ENCODE results near the gene EVX2. TPM values are rescaled to one million over a fixed set of nuclear protein-coding genes. Genes with fewer than 3 reads are reported as not detected.

Gene EVX2
- total RNA-seq, 2 donors from 2014 or later, result not detected

DNA sequence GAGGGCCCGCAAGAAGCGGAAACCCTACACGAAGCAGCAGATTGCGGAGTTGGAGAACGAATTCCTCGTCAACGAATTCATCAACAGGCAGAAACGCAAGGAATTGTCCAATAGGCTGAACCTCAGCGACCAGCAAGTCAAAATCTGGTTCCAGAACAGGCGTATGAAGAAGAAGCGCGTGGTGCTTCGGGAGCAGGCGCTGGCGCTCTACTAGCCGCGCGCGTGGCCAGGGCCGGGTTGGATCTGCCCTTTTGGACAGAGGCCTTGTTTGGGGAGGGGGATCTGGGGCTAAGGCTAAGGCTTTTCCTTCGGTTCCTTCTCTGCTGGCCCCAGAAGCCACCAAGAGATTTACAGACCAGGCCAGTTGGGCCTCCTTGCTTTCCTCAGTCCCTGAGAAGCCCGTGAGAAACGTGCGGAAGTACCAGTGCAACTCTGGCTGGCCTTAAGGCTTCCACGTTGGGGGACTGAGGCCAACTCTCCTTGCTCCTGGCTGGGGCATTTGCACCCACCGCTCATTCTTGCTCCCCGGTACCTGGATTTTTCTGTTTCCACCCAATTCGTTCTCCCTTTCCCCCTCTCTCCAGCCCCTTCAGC lies 16.9 kb upstream of the EVX2 start:
- Histone ChIP-seq H3K27me3 (peaks cover 66 to 92% of the 10 kb centered on the region in 2 donors), H3K27ac (no peak overlapping the region)
- no peak for DNase-seq (ENCODE audit: low spot score)

GRCh38 chr2:176099728-176100546 lies 16.2 kb upstream of the EVX2 start, which contains the start of gene HOXD12:
TSS of gene HOXD12 (plus strand) at chr2:176099795. CDS start at chr2:176099802, 7 bp downstream.
- Histone ChIP-seq H3K9me3 (no peaks in the 10 kb centered on the region), H3K27me3 (peaks cover 72 to 92% of the 10 kb centered on the region in 2 donors), H3K4me1 (peaks cover 0 to 44% of the 10 kb centered on the region in 2 donors), H3K4me3 (no peak within 1 kb of the TSS), H3K27ac (no peak within 1 kb of the TSS), H3K36me3 (no peaks in the 10 kb centered on the region)
- TF ChIP-seq CTCF (IDR thresholded peaks at IDR 0.05), result no peak
- no peak for DNase-seq (ENCODE audit: low spot score)

More for the DNA sequence above, 16.9 kb upstream of the EVX2 start:
- no peak for TF ChIP-seq CTCF (IDR thresholded peaks at IDR 0.05)
- Histone ChIP-seq H3K36me3 (no peaks in the 10 kb centered on the region), H3K9me3 (no peaks in the 10 kb centered on the region), H3K4me1 (peaks cover 0 to 45% of the 10 kb centered on the region in 2 donors), H3K4me3 (no peak overlapping the region)

DNA sequence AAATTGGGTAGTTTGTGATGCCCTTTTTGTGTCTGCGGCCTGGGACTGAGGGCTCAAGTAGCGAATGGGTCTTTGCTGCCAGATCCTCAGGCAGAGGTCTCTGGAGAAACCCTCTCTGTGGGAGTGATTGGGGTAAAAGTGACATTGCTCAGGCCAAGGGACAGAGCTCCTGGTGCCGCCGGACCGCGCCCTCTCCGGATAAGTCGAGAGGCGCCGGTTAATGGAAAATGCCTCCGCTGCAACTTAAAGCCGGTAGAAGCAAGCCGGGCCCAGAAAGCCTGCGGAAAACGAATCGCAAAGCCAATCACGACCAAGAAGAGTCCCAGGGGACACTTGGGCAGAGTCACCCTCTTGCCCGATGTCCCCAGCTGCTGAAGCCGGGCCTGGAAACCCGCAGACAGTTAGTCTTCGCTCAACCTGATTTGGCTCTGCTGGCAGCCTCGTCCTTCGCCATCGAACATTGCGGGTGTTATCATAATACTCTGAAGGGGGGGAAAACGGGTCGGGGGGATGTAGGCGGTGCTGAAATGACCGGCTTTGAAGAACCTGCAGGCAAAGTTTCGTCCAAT lies 15.5 kb upstream of the EVX2 start:
- no peak for DNase-seq (ENCODE audit: low spot score)
- no peak overlapping the region for H3K27ac ChIP-seq
- peaks cover 73 to 92% of the 10 kb centered on the region in 2 donors for H3K27me3 ChIP-seq
- no peak for TF ChIP-seq CTCF (IDR thresholded peaks at IDR 0.05)
- H3K4me1 ChIP-seq, result peaks cover 0 to 37% of the 10 kb centered on the region in 2 donors
- H3K9me3 ChIP-seq, result no peaks in the 10 kb centered on the region
- H3K4me3 ChIP-seq, result no peak overlapping the region
- H3K36me3 ChIP-seq, result no peaks in the 10 kb centered on the region

GRCh38 chr2:176098366-176099158 lies 14.8 kb upstream of the EVX2 start:
- Histone ChIP-seq H3K4me3 (no peak overlapping the region), H3K27me3 (peaks cover 73 to 92% of the 10 kb centered on the region in 2 donors)
- no peak for TF ChIP-seq CTCF (IDR thresholded peaks at IDR 0.05)

GRCh38 chr2:176097820-176098365 lies 14.1 kb upstream of the EVX2 start:
- DNase-seq (ENCODE audit: low spot score), result no peak
- no peak for TF ChIP-seq CTCF (IDR thresholded peaks at IDR 0.05)
- Histone ChIP-seq H3K27ac (no peak overlapping the region), H3K36me3 (no peaks in the 10 kb centered on the region), H3K9me3 (no peaks in the 10 kb centered on the region), H3K27me3 (peaks cover 73 to 93% of the 10 kb centered on the region in 2 donors), H3K4me3 (no peak overlapping the region), H3K4me1 (peaks cover 0 to 39% of the 10 kb centered on the region in 2 donors)

More at GRCh38 chr2:176098366-176099158, 14.8 kb upstream of the EVX2 start:
- Histone ChIP-seq H3K4me1 (peaks cover 0 to 32% of the 10 kb centered on the region in 2 donors), H3K9me3 (no peaks in the 10 kb centered on the region), H3K27ac (no peak overlapping the region), H3K36me3 (no peaks in the 10 kb centered on the region)
- DNase-seq (ENCODE audit: low spot score), result no peak

Measured in right atrium auricular region (tissue), 2 donors.